A673 (cell line): ENCODE data around the gene TBXA2R. TPM values are rescaled to one million over a fixed set of nuclear protein-coding genes. Genes with fewer than 3 reads are reported as not detected.

Experiments used
- BruUV-seq: library from RNA; stranded (reverse); fragments of 400-500 nt; replicated peaks from 2 replicates; lab custom pipeline; 2021; lab: Mats Ljungman, UMichigan
- CTCF ChIA-PET: fragments of 300-600 bp; sonication (Branson Sonifier 250); formaldehyde crosslinking; loops from one replicate; lab custom pipeline; 2022; ENCODE audit warnings: antibody characterized with exemption; lab: Charles Lee
- POLR2A ChIA-PET: fragments of 300-600 bp; sonication (Branson Sonifier 250); formaldehyde crosslinking; loops from one replicate; lab custom pipeline; 2022; ENCODE audit warnings: antibody characterized with exemption; ENCODE audit not compliant: low non-redundant PET; lab: Charles Lee
- DNase-seq: peaks from one replicate; pipeline ENCODE4 v3.0.0-alpha.2; 2015; ENCODE audit warnings: low spot score
- H3K27ac ChIP-seq: fragments of 200-600 bp; sonication (generic); 2 replicates; pipeline ENCODE4 v1.5.1; 2016; ENCODE audit warnings: mixed run types, low read depth, mild to moderate bottlenecking, mixed read lengths, antibody characterized with exemption, low read length; ENCODE audit not compliant: poor library complexity, severe bottlenecking
- H3K27me3 ChIP-seq: fragments of 200-600 bp; sonication (generic); replicated peaks from 2 replicates; pipeline ENCODE4 v1.6.1; 2017; ENCODE audit warnings: mixed run types, low read depth, mild to moderate bottlenecking, mixed read lengths, antibody characterized with exemption, low read length; ENCODE audit not compliant: insufficient read depth, poor library complexity
- H3K36me3 ChIP-seq: fragments of 200-600 bp; sonication (generic); 2 replicates; pipeline ENCODE4 v1.6.1; 2016; ENCODE audit warnings: mixed run types, mild to moderate bottlenecking, mixed read lengths, antibody characterized with exemption, low read length; ENCODE audit not compliant: insufficient read depth, poor library complexity, severe bottlenecking
- H3K4me1 ChIP-seq: fragments of 200-600 bp; sonication (generic); 2 replicates; pipeline ENCODE4 v1.6.1; 2017; ENCODE audit warnings: mixed run types, mild to moderate bottlenecking, mixed read lengths, antibody characterized with exemption, low read length; ENCODE audit not compliant: insufficient read depth, poor library complexity, severe bottlenecking
- H3K4me3 ChIP-seq: fragments of 200-600 bp; sonication (generic); 2 replicates; pipeline ENCODE4 v1.5.1; 2016; ENCODE audit warnings: low read depth, mixed run types, mild to moderate bottlenecking, mixed read lengths, low read length; ENCODE audit not compliant: poor library complexity, severe bottlenecking
- H3K9me3 ChIP-seq: fragments of 200-600 bp; sonication (generic); 2 replicates; pipeline ENCODE4 v1.6.1; 2016; ENCODE audit warnings: mixed run types, low read depth, mild to moderate bottlenecking, mixed read lengths, antibody characterized with exemption, low read length; ENCODE audit not compliant: poor library complexity, severe bottlenecking
- EZH2 ChIP-seq: fragments of 200-600 bp; sonication (generic); IDR thresholded peaks from 2 replicates; pipeline ENCODE4 v1.6.1; 2017; ENCODE audit warnings: borderline replicate concordance, low read depth, mild to moderate bottlenecking, mixed read lengths, antibody characterized with exemption, low read length; ENCODE audit not compliant: poor library complexity, severe bottlenecking
- intact Hi-C: fragments of 100-400 bp; cut with micrococcal nuclease; formaldehyde crosslinking; loops from one replicate; pipeline ENCODE4 v1.10.0; 2022; ENCODE audit not compliant: unreplicated experiment
- total RNA-seq: library from RNA; stranded (reverse); gene quantifications from 2 replicates; pipeline ENCODE4 v1.2.3, GENCODE V29; 2021
- TF ChIP-seq, protein P1 (sequence below): fragments of 300-800, 200-600 bp; sonication (generic); conservative IDR thresholded peaks from 2 replicates; pipeline ENCODE4 v1.5.1; 2017; ENCODE audit warnings: low read depth, mild to moderate bottlenecking, antibody characterized with exemption, low read length, moderate library complexity, mixed read lengths

Gene TBXA2R
- total RNA-seq, 1 experiment from 2014 or later: 0.56 TPM

DNA sequence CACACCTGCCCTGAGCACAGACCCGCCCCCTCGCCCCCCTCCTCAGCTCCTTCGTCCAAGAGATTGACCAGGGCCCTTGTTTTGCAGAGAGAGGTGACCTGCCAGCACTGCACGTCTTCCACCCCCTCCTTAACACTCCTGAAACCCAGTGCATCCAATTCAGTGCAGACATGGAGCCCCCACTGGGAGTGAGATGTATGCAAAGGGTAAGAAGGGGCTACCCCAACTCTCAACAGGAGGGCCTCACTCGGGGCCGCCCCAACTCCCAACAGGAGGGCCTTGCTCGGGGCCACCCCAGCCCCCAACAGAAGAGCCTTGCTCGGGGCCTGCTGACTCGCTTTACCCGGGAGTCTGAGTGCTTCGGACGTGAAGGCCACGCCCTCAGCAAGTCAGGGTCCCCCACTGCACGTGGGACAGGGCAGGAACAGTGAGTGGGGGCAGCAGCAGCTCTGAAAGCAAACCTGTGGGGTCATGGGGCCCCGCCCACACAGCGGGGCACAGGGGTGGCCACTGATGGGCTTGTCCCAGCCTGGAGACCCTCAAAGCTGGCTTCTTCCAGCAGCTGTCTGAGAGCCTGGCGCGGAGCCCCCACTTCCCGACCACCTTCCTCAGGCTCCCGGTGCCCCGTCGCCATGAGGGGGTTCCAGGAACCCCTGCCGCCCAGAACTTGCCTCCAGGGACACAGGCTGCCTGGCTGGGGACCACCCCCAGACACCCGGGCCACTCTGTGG is 14.3 kb upstream of the TBXA2R start:
- H3K36me3 ChIP-seq: peaks cover 2% of the 10 kb centered on the region
- no peak overlapping the region for H3K4me3 ChIP-seq
- no peak for DNase-seq
- BruUV-seq: no TSS peak
- H3K9me3 ChIP-seq: no peaks in the 10 kb centered on the region
- no peak overlapping the region for H3K27ac ChIP-seq
- ChIA-PET CTCF (no interaction called here), POLR2A (interaction anchor here (0.5 kb wide), 1 partner anchor 369 kb away, joined by 9 read pairs; no protein-coding TSS in a partner anchor)
- peaks cover 9% of the 10 kb centered on the region for H3K4me1 ChIP-seq
- no peaks in the 10 kb centered on the region for H3K27me3 ChIP-seq
- intact Hi-C loops: no loop called here
- TF ChIP-seq, protein P1, sequence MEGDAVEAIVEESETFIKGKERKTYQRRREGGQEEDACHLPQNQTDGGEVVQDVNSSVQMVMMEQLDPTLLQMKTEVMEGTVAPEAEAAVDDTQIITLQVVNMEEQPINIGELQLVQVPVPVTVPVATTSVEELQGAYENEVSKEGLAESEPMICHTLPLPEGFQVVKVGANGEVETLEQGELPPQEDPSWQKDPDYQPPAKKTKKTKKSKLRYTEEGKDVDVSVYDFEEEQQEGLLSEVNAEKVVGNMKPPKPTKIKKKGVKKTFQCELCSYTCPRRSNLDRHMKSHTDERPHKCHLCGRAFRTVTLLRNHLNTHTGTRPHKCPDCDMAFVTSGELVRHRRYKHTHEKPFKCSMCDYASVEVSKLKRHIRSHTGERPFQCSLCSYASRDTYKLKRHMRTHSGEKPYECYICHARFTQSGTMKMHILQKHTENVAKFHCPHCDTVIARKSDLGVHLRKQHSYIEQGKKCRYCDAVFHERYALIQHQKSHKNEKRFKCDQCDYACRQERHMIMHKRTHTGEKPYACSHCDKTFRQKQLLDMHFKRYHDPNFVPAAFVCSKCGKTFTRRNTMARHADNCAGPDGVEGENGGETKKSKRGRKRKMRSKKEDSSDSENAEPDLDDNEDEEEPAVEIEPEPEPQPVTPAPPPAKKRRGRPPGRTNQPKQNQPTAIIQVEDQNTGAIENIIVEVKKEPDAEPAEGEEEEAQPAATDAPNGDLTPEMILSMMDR: no peak

- ChIA-PET POLR2A (interaction anchor here (0.5 kb wide), 1 partner anchor 369 kb away, joined by 9 read pairs; no protein-coding TSS in a partner anchor), CTCF (no interaction called here)
- Histone ChIP-seq H3K9me3 (no peaks in the 10 kb centered on the region), H3K36me3 (peaks cover 2% of the 10 kb centered on the region), H3K27ac (no peak overlapping the region), H3K4me3 (no peak overlapping the region), H3K4me1 (peaks cover 3% of the 10 kb centered on the region), H3K27me3 (no peaks in the 10 kb centered on the region)
- no peak for TF ChIP-seq EZH2
- TF ChIP-seq, protein P1: no peak
- BruUV-seq: no TSS peak
- no peak for DNase-seq
- intact Hi-C loops: no loop called here
These were observed 13.6 kb upstream of the TBXA2R start for GRCh38 chr19:3620145-3620816.

DNA sequence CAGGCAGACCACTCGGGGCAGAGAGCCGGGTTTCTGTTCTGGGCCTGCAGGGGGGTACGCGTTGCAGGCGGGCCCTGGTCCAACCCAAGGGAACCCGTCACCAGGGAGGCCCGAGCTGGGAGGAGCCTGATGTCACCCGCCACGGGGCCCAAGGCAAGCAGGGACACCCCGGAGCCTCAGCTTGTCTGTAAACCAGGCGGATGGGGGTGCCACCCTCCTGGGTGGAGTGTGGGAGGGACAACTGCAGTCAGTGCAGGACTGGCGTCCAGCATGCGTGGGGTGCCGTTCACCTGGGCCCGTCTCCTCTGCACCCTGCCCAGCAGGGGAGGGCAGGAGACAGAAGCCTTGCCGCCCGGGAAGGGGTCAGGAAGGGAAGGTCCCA is 12.9 kb upstream of the TBXA2R start:
- H3K27me3 ChIP-seq: no peaks in the 10 kb centered on the region
- BruUV-seq: no TSS peak
- no peak for DNase-seq
- ChIA-PET CTCF (no interaction called here), POLR2A (no interaction called here)
- H3K27ac ChIP-seq: no peak overlapping the region
- H3K9me3 ChIP-seq: no peaks in the 10 kb centered on the region
- no peak overlapping the region for H3K4me3 ChIP-seq
- intact Hi-C loops: loop anchor here (2.0 to 5.0 kb wide), 2 partner anchors 33 to 292 kb away; no protein-coding TSS in a partner anchor
- H3K4me1 ChIP-seq: no peaks in the 10 kb centered on the region
- peaks cover 2% of the 10 kb centered on the region for H3K36me3 ChIP-seq
- TF ChIP-seq, protein P1: no peak
- no peak for TF ChIP-seq EZH2
